Cardiac muscle cell (in vitro differentiated cells and primary cell): Measurements from ENCODE around the gene CHRNB1. TPM values are rescaled to one million over a fixed set of nuclear protein-coding genes. Genes with fewer than 3 reads are reported as not detected.
A peak's percentile ranks its signal among the peaks of the same experiment; 100 is the strongest.
"Not testable (repeated sequence)": the region's sequence is repeated elsewhere in the genome, so short reads cannot be mapped to it uniquely, and the experiment has no call there.

Source experiments
- DNase-seq, 2 donors: peaks; one replicate each; pipeline versions ENCODE4 v3.0.0 to v3.0.0-alpha.2; 2010 to 2017; ENCODE audit warnings: low read depth in 1 of 2, low spot score in 1 of 2
- H3K27ac ChIP-seq: fragments of 200-600 bp; sonication (generic); 2 replicates; pipeline ENCODE4 v1.5.1; 2016
- H3K27me3 ChIP-seq: fragments of 200-600 bp; sonication (generic); 2 replicates; pipeline ENCODE4 v1.6.0; 2016; ENCODE audit warnings: control low read depth
- H3K36me3 ChIP-seq: fragments of 200-600 bp; sonication (generic); 2 replicates; pipeline ENCODE4 v1.5.1; 2016; ENCODE audit warnings: control low read depth
- H3K4me1 ChIP-seq: fragments of 200-600 bp; sonication (generic); 2 replicates; pipeline ENCODE4 v1.8.1; 2017; ENCODE audit warnings: low read depth, mild to moderate bottlenecking, mixed run types
- H3K4me3 ChIP-seq: fragments of 200-600 bp; sonication (generic); 2 replicates; pipeline ENCODE4 v1.5.1; 2016; ENCODE audit warnings: mild to moderate bottlenecking
- H3K9me3 ChIP-seq: fragments of 200-600 bp; sonication (generic); 2 replicates; pipeline ENCODE4 v1.5.1; 2017; ENCODE audit warnings: low read depth, mild to moderate bottlenecking, control low read depth
- CTCF ChIP-seq: IDR thresholded peaks from 2 replicates; pipeline ENCODE4 v1.5.1; 2012; ENCODE audit warnings: low read depth, mild to moderate bottlenecking, low read length
- polyA plus RNA-seq: library from polyadenylated mRNA; unstranded; fragments of >200 nt; fragmentation: Nextera tagmentation; extraction: Ambion mirVana; gene quantifications from 2 replicates; pipeline ENCODE4 v1.2.1, GENCODE V29; 2016
- total RNA-seq: library from RNA; depleted of rRNA; stranded (reverse); fragments of >200 nt; gene quantifications from 2 replicates; pipeline ENCODE4 v1.2.3, GENCODE V29; 2016

The CHRNB1 gene
- total and polyA plus RNA-seq, 2 experiments from 2014 or later, result 8.5 to 28.6 TPM

DNA sequence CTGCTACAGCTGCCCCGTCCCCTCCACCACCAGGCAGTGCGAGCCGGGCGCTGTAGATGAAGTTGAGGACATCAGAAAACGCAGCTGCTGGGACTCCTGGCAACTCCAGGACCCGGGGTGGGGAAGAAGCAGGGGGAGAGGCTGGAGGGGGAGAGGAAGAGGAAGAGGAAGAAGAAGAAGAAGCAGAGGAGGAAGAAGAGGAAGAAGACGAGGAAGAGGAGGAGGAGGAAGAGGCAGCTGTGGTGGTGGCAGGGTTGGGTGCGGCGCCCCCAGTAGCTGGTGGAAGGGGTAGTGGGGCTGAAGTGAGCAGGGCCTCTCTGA lies 21.4 kb downstream of the CHRNB1 start:
- Histone ChIP-seq H3K4me3 (no peak overlapping the region), H3K9me3 (no peaks in the 10 kb centered on the region), H3K27ac (peak overlapping the region; percentile 43), H3K27me3 (no peaks in the 10 kb centered on the region), H3K4me1 (peaks cover 5% of the 10 kb centered on the region), H3K36me3 (peaks cover 3% of the 10 kb centered on the region)
- TF ChIP-seq CTCF, result no peak
- DNase-seq, result no peak

GRCh38 chr17:7466639-7467341 lies 21.9 kb downstream of the CHRNB1 start:
- Histone ChIP-seq H3K4me1 (peaks cover 5% of the 10 kb centered on the region), H3K36me3 (peaks cover 3% of the 10 kb centered on the region), H3K4me3 (no peak overlapping the region), H3K27ac (peak overlapping the region; percentile 43), H3K9me3 (no peaks in the 10 kb centered on the region), H3K27me3 (no peaks in the 10 kb centered on the region)
- TF ChIP-seq CTCF, result no peak
- DNase-seq, result peak in 1 of 2 donors; percentile 73

DNA sequence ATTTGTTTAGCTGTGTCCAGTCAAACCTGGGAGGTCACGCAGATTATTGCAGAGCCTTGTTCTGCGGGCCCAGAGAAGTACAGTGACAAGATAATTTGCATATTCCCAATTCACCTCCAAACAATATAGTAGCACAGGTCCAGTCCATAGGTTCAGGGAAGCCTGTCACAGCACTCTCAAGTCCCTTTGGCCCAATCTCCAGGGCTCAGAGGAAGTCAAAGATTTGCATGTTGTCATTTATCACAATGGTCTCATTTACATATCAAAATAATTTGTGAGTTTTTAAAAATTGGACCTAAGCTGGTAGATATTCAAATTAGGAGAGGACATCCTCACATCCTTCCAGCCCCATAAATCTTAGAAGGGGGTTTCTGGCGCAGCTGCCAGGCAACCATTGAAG lies 22.6 kb downstream of the CHRNB1 start:
- H3K27ac ChIP-seq, result peak overlapping the region; percentile 43
- no peaks in the 10 kb centered on the region for H3K27me3 ChIP-seq
- H3K36me3 ChIP-seq, result peaks cover 3% of the 10 kb centered on the region
- H3K4me1 ChIP-seq, result peaks cover 5% of the 10 kb centered on the region
- no peak for TF ChIP-seq CTCF
- no peaks in the 10 kb centered on the region for H3K9me3 ChIP-seq
- DNase-seq, result no peak
- H3K4me3 ChIP-seq, result no peak overlapping the region

DNA sequence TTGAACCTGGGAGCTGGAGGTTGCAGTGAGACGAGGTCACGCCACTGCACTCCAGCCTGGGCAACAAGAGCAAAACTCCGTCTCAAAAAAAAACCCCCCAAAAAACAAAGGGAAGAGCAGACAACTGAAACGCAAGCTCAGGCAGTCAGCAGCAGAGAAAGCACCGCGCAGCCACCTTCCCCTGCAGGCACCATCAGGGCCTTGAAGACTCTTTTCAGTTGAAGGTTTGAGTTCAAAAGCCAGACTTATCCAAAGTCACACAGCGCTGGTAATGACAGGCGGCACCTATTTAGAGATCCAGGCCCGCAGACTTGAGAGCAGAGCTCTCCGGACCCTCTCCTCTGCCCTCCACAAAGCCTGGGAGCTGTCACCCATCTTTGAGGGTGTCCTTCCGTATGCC lies 23.4 kb downstream of the CHRNB1 start:
- no peak for TF ChIP-seq CTCF
- no peaks in the 10 kb centered on the region for H3K27me3 ChIP-seq
- peaks cover 3% of the 10 kb centered on the region for H3K36me3 ChIP-seq
- no peak for DNase-seq
- no peak overlapping the region for H3K4me3 ChIP-seq
- peaks cover 5% of the 10 kb centered on the region for H3K4me1 ChIP-seq
- peak overlapping the region; percentile 34 for H3K27ac ChIP-seq
- H3K9me3 ChIP-seq, result no peaks in the 10 kb centered on the region

DNA sequence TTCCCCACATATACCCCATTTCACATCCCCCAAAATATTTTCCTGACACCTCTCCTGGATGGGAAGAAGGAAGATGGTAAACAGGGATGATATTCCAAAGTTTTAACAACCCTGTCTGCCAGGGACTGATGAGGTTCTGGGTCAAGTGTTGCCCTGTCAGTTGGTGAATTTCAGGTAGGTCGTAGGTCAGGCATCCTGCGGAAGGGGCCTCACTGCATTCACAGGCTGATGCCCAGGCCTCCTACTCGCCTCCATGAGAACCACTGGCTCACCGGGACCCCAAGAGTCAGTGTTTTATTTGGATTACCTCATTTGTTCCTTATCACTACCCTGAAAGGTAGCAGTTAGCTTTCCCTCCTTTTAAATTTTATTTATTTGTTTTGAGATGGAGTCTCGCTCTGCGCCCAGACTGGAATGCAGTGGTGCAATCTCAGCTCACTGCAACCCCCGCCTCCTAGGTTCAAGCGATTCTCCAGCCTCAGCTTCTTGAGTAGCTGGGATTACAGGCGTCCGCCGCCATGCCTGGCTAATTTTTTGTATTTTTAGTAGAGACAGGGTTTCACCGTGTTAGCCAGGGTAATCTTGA lies 24.0 kb downstream of the CHRNB1 start:
- no peak for DNase-seq
- Histone ChIP-seq H3K9me3 (no peaks in the 10 kb centered on the region), H3K27me3 (no peaks in the 10 kb centered on the region), H3K36me3 (peaks cover 3% of the 10 kb centered on the region), H3K4me1 (peaks cover 5% of the 10 kb centered on the region), H3K27ac (peak overlapping the region; percentile 34), H3K4me3 (no peak overlapping the region)
- no peak for TF ChIP-seq CTCF

DNA sequence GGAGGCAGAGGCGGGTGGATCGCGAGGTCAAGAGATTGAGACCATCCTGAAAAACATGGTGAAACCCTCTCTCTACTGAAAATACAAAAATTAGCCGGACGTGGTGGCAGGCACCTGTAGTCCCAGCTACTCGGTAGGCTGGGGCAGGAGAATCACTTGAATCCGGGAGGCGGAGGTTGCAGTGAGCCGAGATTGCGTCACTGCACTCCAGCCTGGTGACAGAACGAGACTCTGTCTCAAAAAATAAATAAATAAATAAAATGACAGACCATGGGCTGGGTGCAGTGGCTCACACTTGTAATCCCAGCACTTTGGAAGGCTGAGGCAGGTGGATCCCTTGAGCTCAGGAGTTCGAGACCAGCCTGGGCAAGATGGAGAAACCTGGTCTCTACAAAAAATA lies 25.0 kb downstream of the CHRNB1 start:
- not testable (repeated sequence) for DNase-seq, H3K4me1 ChIP-seq

DNA sequence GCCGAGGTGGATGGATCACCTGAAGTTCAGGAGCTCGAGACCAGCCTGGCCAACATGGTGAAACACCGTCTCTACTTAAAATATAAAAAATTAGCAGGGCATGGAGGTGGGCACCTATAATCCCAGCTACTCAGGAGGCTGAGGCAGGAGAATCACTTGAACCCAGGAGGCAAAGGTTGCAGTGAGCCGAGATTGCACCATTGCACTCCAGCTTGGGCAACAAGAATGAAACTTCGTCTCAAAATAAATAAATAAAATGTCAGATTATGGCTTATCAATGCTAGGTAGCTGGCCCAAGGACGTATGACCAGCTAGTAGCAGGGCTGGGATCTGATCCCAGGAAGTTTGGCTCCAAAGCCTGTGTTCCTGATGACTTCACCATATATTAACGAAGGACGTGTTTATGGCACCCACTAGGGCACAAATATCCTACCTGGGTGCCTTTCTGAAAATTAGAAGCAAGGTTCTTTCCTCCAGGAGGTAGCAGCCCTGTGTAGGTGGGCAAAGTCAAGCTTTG lies 25.7 kb downstream of the CHRNB1 start:
- H3K27ac ChIP-seq, H3K4me1 ChIP-seq, H3K27me3 ChIP-seq, DNase-seq, H3K36me3 ChIP-seq, H3K4me3 ChIP-seq, H3K9me3 ChIP-seq: not testable (repeated sequence)

More for the DNA sequence above, 25.0 kb downstream of the CHRNB1 start:
- not testable (repeated sequence) for H3K9me3 ChIP-seq, H3K27ac ChIP-seq, H3K27me3 ChIP-seq, H3K36me3 ChIP-seq, H3K4me3 ChIP-seq
